Ovary (tissue), 3 donors: Measurements from ENCODE around the gene A1BG.
"Not testable (repeated sequence)": the region's sequence is repeated elsewhere in the genome, so short reads cannot be mapped to it uniquely, and the experiment has no call there.

ENCODE experiments used
- POLR2A ChIP-seq: fragments of 450-650 bp; IDR thresholded peaks from one replicate; pipeline ENCODE4 v1.6.1; 2017; ENCODE audit warnings: antibody characterized with exemption, mild to moderate bottlenecking, moderate library complexity
- TF ChIP-seq, protein P1 (sequence below), 3 donors: fragments of 450-650 bp in 2 of 3; fragments of 200-600 bp in 1 of 3; IDR thresholded peaks; one replicate each; pipeline versions ENCODE4 v1.5.1 to v1.8.0; 2016 to 2022; ENCODE audit warnings: antibody characterized with exemption in 3 of 3, mild to moderate bottlenecking in 1 of 3
- donor health status: DM: no; HTN: no; CAD: no.

GRCh38 chr19:58348080-58348479 is 5.2 kb downstream of the A1BG start:
- TF ChIP-seq, protein P1, sequence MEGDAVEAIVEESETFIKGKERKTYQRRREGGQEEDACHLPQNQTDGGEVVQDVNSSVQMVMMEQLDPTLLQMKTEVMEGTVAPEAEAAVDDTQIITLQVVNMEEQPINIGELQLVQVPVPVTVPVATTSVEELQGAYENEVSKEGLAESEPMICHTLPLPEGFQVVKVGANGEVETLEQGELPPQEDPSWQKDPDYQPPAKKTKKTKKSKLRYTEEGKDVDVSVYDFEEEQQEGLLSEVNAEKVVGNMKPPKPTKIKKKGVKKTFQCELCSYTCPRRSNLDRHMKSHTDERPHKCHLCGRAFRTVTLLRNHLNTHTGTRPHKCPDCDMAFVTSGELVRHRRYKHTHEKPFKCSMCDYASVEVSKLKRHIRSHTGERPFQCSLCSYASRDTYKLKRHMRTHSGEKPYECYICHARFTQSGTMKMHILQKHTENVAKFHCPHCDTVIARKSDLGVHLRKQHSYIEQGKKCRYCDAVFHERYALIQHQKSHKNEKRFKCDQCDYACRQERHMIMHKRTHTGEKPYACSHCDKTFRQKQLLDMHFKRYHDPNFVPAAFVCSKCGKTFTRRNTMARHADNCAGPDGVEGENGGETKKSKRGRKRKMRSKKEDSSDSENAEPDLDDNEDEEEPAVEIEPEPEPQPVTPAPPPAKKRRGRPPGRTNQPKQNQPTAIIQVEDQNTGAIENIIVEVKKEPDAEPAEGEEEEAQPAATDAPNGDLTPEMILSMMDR (IDR thresholded peaks at IDR 0.05), result not testable (repeated sequence)
- not testable (repeated sequence) for TF ChIP-seq POLR2A
